Measurements from ENCODE around the gene SLC2A8. TPM values are rescaled to one million over a fixed set of nuclear protein-coding genes. Genes with fewer than 3 reads are reported as not detected.

SLC2A8 gene
- total RNA-seq, 1 donor from 2014 or later: 13.8 TPM

- no peaks in the 10 kb centered on the region for H3K9me3 ChIP-seq
- H3K27me3 ChIP-seq: no peaks in the 10 kb centered on the region
- H3K4me3 ChIP-seq: no peak overlapping the region
- intact Hi-C loops (cut with DNase I): no loop called here
- TF ChIP-seq CTCF (IDR thresholded peaks at IDR 0.05) (no peak), POLR2A (IDR thresholded peaks at IDR 0.05) (no peak), POLR2AphosphoS5 (IDR thresholded peaks at IDR 0.05; ENCODE audit: insufficient read depth in 1 of 2, low read depth in 1 of 2) (no peak)
- no peak overlapping the region for H3K27ac ChIP-seq
- no peak for DNase-seq (ENCODE audit: extremely low spot score in 2 of 2)
- peaks cover 25% of the 10 kb centered on the region for H3K4me1 ChIP-seq
- peaks cover 0 to 52% of the 10 kb centered on the region in 2 donors for H3K36me3 ChIP-seq
These were observed 49.9 kb downstream of the SLC2A8 start for GRCh38 chr9:127446713-127447415.

GRCh38 chr9:127447416-127448111 is 50.6 kb downstream of the SLC2A8 start:
- DNase-seq (ENCODE audit: extremely low spot score in 2 of 2): no peak
- H3K27ac ChIP-seq: no peak overlapping the region

GRCh38 chr9:127448112-127448805 is 51.3 kb downstream of the SLC2A8 start:
- H3K4me1 ChIP-seq: peaks cover 38% of the 10 kb centered on the region
- no peaks in the 10 kb centered on the region for H3K27me3 ChIP-seq
- H3K4me3 ChIP-seq: no peak overlapping the region
- intact Hi-C loops (cut with DNase I): no loop called here
- no peaks in the 10 kb centered on the region for H3K9me3 ChIP-seq
- peak overlapping the region; percentile 74 for H3K27ac ChIP-seq
- peaks cover 0 to 50% of the 10 kb centered on the region in 2 donors for H3K36me3 ChIP-seq
- TF ChIP-seq CTCF (IDR thresholded peaks at IDR 0.05): no peak
- TF ChIP-seq POLR2A (IDR thresholded peaks at IDR 0.05): no peak
- TF ChIP-seq POLR2AphosphoS5 (IDR thresholded peaks at IDR 0.05; ENCODE audit: insufficient read depth in 1 of 2, low read depth in 1 of 2): no peak
- DNase-seq (ENCODE audit: extremely low spot score in 2 of 2): no peak

More at GRCh38 chr9:127447416-127448111, 50.6 kb downstream of the SLC2A8 start:
- Histone ChIP-seq H3K36me3 (peaks cover 0 to 50% of the 10 kb centered on the region in 2 donors), H3K27me3 (no peaks in the 10 kb centered on the region), H3K9me3 (no peaks in the 10 kb centered on the region), H3K4me1 (peaks cover 32% of the 10 kb centered on the region), H3K4me3 (no peak overlapping the region)
- TF ChIP-seq POLR2A (IDR thresholded peaks at IDR 0.05) (no peak), CTCF (IDR thresholded peaks at IDR 0.05) (no peak), POLR2AphosphoS5 (IDR thresholded peaks at IDR 0.05; ENCODE audit: insufficient read depth in 1 of 2, low read depth in 1 of 2) (no peak)
- intact Hi-C loops (cut with DNase I): no loop called here

GRCh38 chr9:127449332-127449966 is 52.5 kb downstream of the SLC2A8 start:
- Histone ChIP-seq H3K4me1 (peaks cover 38% of the 10 kb centered on the region), H3K27ac (peak overlapping the region; percentile 74), H3K9me3 (no peaks in the 10 kb centered on the region), H3K36me3 (peaks cover 0 to 44% of the 10 kb centered on the region in 2 donors), H3K4me3 (peak overlapping the region; percentile 61 to 94), H3K27me3 (no peaks in the 10 kb centered on the region)
- TF ChIP-seq CTCF (IDR thresholded peaks at IDR 0.05) (no peak), POLR2A (IDR thresholded peaks at IDR 0.05) (no peak), POLR2AphosphoS5 (IDR thresholded peaks at IDR 0.05; ENCODE audit: insufficient read depth in 1 of 2, low read depth in 1 of 2) (no peak)
- no peak for DNase-seq (ENCODE audit: extremely low spot score in 2 of 2)
- intact Hi-C loops (cut with DNase I): no loop called here

Measured in vagina (tissue), 2 donors.